Bronchial epithelial cell (primary cell): Measurements from ENCODE around the gene ZNF367. TPM values are rescaled to one million over a fixed set of nuclear protein-coding genes. Genes with fewer than 3 reads are reported as not detected.

Experiments used
- DNase-seq: peaks from one replicate; pipeline ENCODE4 v3.0.0-alpha.2; 2010; ENCODE audit warnings: low read depth
- FAIRE-seq: peaks from 2 replicates; lab custom pipeline; 2011; peaks lifted over from hg19 to GRCh38; lab: Jason Lieb, UNC
- H3K27me3 ChIP-seq: 2 replicates; pipeline ENCODE4 v1.5.1; 2011; ENCODE audit warnings: low read length; ENCODE audit not compliant: control insufficient read depth, insufficient read depth
- H3K36me3 ChIP-seq: 2 replicates; pipeline ENCODE4 v1.5.1; 2011; ENCODE audit warnings: low read length; ENCODE audit not compliant: control insufficient read depth, insufficient read depth
- H3K4me3 ChIP-seq: 2 replicates; pipeline ENCODE4 v1.5.1; 2011; ENCODE audit warnings: mild to moderate bottlenecking, low read depth, low read length, control low read depth
- total RNA-seq: library from RNA; depleted of rRNA; stranded (reverse); fragments of >200 nt; gene quantifications from 2 replicates; pipeline ENCODE4 v1.2.1, GENCODE V29; 2014
- TF ChIP-seq, protein P1 (sequence below): IDR thresholded peaks from 2 replicates; pipeline ENCODE4 v1.5.1; 2011; ENCODE audit warnings: mild to moderate bottlenecking, moderate library complexity, low read length, control low read depth, inconsistent platforms; ENCODE audit not compliant: insufficient read depth, severe bottlenecking

Gene ZNF367
- total RNA-seq, 1 donor from 2014 or later = 0.26 TPM

DNA sequence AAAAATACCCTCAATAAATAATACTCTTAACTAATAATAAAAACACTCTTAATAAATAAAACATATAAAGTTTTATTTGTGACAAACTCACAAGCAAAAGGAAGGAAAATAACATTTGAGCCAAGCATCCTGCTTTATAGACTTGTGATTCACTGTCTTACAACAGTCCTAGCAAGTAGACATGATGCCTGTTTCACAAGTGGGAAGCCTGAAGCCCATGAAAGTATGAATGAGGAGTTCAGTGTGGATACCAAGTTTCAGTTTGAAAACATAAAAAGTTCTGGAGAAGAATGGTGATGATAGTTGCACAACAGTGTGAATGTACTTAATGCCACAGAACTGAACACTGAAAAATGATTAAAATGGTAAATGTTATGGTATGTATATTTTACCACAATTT is 42.7 kb upstream of the ZNF367 start:
- TF ChIP-seq, protein P1, sequence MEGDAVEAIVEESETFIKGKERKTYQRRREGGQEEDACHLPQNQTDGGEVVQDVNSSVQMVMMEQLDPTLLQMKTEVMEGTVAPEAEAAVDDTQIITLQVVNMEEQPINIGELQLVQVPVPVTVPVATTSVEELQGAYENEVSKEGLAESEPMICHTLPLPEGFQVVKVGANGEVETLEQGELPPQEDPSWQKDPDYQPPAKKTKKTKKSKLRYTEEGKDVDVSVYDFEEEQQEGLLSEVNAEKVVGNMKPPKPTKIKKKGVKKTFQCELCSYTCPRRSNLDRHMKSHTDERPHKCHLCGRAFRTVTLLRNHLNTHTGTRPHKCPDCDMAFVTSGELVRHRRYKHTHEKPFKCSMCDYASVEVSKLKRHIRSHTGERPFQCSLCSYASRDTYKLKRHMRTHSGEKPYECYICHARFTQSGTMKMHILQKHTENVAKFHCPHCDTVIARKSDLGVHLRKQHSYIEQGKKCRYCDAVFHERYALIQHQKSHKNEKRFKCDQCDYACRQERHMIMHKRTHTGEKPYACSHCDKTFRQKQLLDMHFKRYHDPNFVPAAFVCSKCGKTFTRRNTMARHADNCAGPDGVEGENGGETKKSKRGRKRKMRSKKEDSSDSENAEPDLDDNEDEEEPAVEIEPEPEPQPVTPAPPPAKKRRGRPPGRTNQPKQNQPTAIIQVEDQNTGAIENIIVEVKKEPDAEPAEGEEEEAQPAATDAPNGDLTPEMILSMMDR = no peak
- Histone ChIP-seq H3K36me3 (no peaks in the 10 kb centered on the region), H3K4me3 (no peak overlapping the region), H3K27me3 (no peaks in the 10 kb centered on the region)
- DNase-seq (no peak), FAIRE-seq (no peak)

DNA sequence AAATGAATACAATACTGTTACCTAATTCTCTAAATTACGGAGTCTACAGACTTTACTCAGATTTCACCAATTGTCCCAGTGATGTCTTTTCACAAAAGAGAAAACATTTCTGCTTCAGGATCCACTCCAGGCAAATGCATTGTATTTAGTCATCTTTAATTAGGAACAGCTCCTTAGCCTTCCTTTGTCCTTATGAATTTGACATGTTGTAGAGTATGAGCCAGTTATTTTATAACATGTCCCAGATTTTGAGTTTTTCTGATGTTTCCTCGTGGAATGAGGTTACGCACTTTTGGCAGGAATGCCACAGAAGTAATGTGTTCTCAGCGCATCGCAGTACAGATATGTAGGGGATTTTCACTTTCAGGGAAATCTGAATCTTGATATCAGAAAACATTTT is 42.3 kb upstream of the ZNF367 start:
- TF ChIP-seq, protein P1 = no peak
- H3K36me3 ChIP-seq = no peaks in the 10 kb centered on the region
- FAIRE-seq (no peak), DNase-seq (no peak)
- H3K4me3 ChIP-seq = no peak overlapping the region
- no peaks in the 10 kb centered on the region for H3K27me3 ChIP-seq

DNA sequence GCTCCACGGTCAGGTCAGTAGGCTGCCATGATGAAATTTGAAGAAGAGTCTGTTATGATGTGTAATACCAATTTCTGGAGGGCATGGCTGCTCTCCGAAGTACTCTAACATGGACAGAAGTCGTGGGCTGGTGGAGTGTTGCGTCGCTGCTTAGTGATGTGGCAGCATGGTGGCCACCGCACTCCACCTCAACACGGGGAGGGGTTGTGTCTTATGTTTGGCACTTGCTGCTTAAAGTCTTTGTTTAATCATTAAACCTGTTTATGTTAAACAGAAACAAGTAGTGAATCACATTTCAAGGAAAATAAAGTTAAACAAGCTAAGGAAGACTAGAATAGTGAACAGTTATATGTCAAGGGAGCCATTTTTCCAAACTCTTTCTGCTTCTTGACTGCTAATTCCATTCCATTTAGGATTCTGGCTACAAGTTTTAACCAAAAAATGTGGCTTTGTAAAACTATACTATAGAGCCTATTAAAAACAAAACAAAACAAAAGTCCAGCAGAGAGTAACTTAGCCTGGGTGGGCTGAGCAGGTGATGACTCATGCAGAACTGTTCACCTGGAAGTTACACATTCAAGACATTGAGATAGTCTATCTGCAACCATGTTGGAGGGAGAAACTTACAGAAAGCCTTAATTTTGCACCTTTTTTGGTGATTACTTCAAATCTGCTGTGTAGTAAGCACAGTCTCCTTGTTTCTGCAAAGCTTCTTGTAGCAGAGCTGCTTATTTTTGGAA is 41.3 kb upstream of the ZNF367 start:
- H3K4me3 ChIP-seq = no peak overlapping the region
- no peaks in the 10 kb centered on the region for H3K36me3 ChIP-seq
- no peaks in the 10 kb centered on the region for H3K27me3 ChIP-seq
- DNase-seq (no peak), FAIRE-seq (no peak)
- TF ChIP-seq, protein P1 = no peak

DNA sequence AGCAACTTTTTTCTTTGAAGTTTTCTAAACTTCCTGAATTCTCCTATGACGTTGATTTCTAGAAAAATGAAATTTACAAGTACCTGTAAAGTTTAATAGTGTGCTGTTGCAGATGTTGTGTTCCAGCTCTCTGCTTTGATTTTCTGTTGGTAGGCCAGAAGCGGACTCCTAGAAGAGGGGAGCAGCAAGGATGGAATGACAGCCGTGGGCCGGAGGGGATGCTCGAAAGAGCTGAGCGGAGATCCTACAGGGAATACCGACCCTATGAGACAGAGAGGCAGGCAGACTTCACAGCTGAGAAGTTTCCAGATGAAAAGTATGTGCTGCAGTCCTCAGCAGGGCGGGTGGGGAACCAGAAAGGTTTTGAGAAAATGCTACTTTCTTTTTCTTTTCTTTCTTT is 40.1 kb upstream of the ZNF367 start:
- H3K36me3 ChIP-seq = no peaks in the 10 kb centered on the region
- no peak for FAIRE-seq
- no peak for DNase-seq
- TF ChIP-seq, protein P1 = no peak
- no peaks in the 10 kb centered on the region for H3K27me3 ChIP-seq
- no peak overlapping the region for H3K4me3 ChIP-seq

DNA sequence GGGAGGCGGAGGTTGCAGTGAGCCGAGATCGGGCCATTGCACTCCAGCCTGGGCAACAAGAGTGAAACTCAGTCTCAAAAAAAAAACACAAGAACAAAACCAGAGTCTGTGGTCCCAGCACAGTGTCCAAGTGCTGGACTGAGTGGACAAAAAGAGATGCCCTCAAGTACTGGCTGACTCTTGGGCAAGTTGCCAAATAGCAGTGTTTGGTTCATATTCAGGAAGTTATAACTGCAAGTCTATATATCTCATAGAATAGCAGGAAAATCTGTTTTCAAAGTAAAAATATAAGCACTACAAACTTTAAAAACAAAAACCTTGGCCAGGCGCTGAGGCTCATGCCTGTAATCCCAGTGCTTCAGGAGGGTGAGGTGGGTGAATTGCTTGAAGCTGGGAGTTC is 39.1 kb upstream of the ZNF367 start:
- H3K27me3 ChIP-seq = no peaks in the 10 kb centered on the region
- H3K4me3 ChIP-seq = no peak overlapping the region
- TF ChIP-seq, protein P1 = no peak
- H3K36me3 ChIP-seq = no peaks in the 10 kb centered on the region
- FAIRE-seq (no peak), DNase-seq (no peak)

DNA sequence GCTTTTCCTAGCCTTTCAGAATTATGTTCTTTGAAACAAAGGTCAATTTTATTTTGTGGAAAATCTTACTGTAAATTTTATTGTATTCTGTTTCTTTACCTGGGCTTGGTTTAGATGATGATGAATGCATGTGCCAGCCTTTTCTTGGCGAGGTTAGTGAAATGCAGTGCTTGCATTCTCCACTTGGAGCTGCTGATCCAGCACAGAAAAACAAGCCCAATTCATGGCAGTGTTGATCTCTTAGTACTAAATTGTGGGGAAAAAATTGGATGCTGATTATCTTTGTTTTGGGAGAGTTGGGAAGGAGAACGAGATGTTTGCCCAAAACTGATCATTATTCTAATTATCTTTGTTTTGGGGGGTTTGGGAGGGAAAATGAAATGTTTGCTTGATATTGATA is 35.5 kb upstream of the ZNF367 start:
- H3K4me3 ChIP-seq = no peak overlapping the region
- DNase-seq (peak; percentile 40), FAIRE-seq (no peak)

More for the DNA sequence above, 35.5 kb upstream of the ZNF367 start:
- no peaks in the 10 kb centered on the region for H3K27me3 ChIP-seq
- TF ChIP-seq, protein P1 = peak; percentile 34
- H3K36me3 ChIP-seq = no peaks in the 10 kb centered on the region
